Transverse colon (tissue), 4 donors: ENCODE data around the gene SYT17. TPM values are rescaled to one million over a fixed set of nuclear protein-coding genes. Genes with fewer than 3 reads are reported as not detected.

Experiments used
- DNase-seq: peaks from one replicate; pipeline ENCODE4 v3.0.0-alpha.2; 2019
- H3K27ac ChIP-seq, 4 donors: fragments of 200-600 bp; sonication (generic); 2 replicates each; pipeline ENCODE4 v1.5.1; 2016 to 2018; ENCODE audit warnings: inconsistent platforms in 4 of 4
- H3K27me3 ChIP-seq: fragments of 200-600 bp; sonication (generic); 2 replicates; pipeline ENCODE4 v1.5.1; 2017; ENCODE audit warnings: inconsistent platforms
- H3K36me3 ChIP-seq, 4 donors: fragments of 200-600 bp; sonication (generic); 2 replicates each; pipeline ENCODE4 v1.5.1; 2017 to 2019; ENCODE audit warnings: inconsistent platforms in 4 of 4
- H3K4me1 ChIP-seq, 4 donors: fragments of 200-600 bp; sonication (generic); 2 replicates each; pipeline ENCODE4 v1.5.1; 2017 to 2020; ENCODE audit warnings: inconsistent platforms in 4 of 4
- H3K4me3 ChIP-seq, 4 donors: fragments of 200-600 bp; sonication (generic); 1 replicate in 1 of 4; 2 replicates in 3 of 4; pipeline versions ENCODE4 v1.5.1 to v1.6.1; 2017 to 2019; ENCODE audit warnings: inconsistent platforms in 4 of 4
- H3K9me3 ChIP-seq, 2 donors: fragments of 200-600 bp; sonication (generic); 2 replicates each; pipeline ENCODE4 v1.5.1; 2017 to 2019; ENCODE audit warnings: inconsistent platforms in 2 of 2
- CTCF ChIP-seq, 5 experiments: fragments of 200-600 bp in 3 of 5; fragments of 450-650 bp in 2 of 5; sonication (generic) in 3 of 5; IDR thresholded peaks; 1 replicate in 2 of 5; 2 replicates in 3 of 5; pipeline ENCODE4 v1.5.1; 2016 to 2017; ENCODE audit warnings: antibody characterized with exemption in 5 of 5, inconsistent platforms in 3 of 5, mild to moderate bottlenecking in 2 of 5, moderate library complexity in 1 of 5
- EP300 ChIP-seq: sonication (generic); formaldehyde crosslinking; IDR thresholded peaks from one replicate; pipeline ENCODE4 v1.6.1; 2017; ENCODE audit warnings: antibody characterized with exemption, low read depth
- POLR2A ChIP-seq: fragments of 450-650 bp; IDR thresholded peaks from one replicate; pipeline ENCODE4 v1.6.1; 2016; ENCODE audit warnings: antibody characterized with exemption, mild to moderate bottlenecking, moderate library complexity
- POLR2AphosphoS5 ChIP-seq, 3 donors: sonication (generic); formaldehyde crosslinking; IDR thresholded peaks; one replicate each; pipeline ENCODE4 v1.6.1; 2016; ENCODE audit warnings: antibody characterized with exemption in 3 of 3
- WGBS, 2 donors: methylation state at CpG; one replicate each; pipeline ENCODE4 v1.1.5; 2018; ENCODE audit warnings: low coverage in 1 of 2; 5-methylcytosine and 5-hydroxymethylcytosine counted together
- in situ Hi-C, 4 donors: fragments of 200-750 bp; cut with MboI; loops; one replicate each; pipeline versions ENCODE4 v1.15.0 to v1.15.1; 2017; ENCODE audit warnings: low sequenced_read_pairs in 3 of 4, low pct_ligation_motif_present in 1 of 4, low pct_unique_long_range_greater_than_20kb in 1 of 4
- intact Hi-C: fragments of 100-400 bp; cut with DNase I; formaldehyde crosslinking; loops from one replicate; pipeline ENCODE4 v1.15.1; 2023; ENCODE audit warnings: low total_unique reads
- total RNA-seq, 4 donors: library from RNA; depleted of rRNA; stranded (reverse); fragments of >200 nt; gene quantifications; one replicate each; pipeline ENCODE4 v1.1.0, GENCODE V29; 2016

The SYT17 gene
- total RNA-seq, 4 donors from 2014 or later = 9.1 to 51.7 (median 19.1) TPM

GRCh38 chr16:19238406-19238805 lies 70.4 kb downstream of the SYT17 start:
- Histone ChIP-seq H3K4me1 (peaks cover 0 to 5% (median 0%) of the 10 kb centered on the region in 4 donors), H3K36me3 (no peaks in the 10 kb centered on the region), H3K9me3 (peaks cover 3 to 7% of the 10 kb centered on the region in 2 donors), H3K27ac (no peak overlapping the region), H3K27me3 (no peaks in the 10 kb centered on the region), H3K4me3 (no peak overlapping the region)
- DNase-seq = no peak
- 93% methylated on average over 4 of the region's 4 CpGs; no CpG with 5 or more reads in 1 of the 2 donors for whole genome bisulfite sequencing, 2 donors
- intact Hi-C loops = no loop called here
- in situ Hi-C loops = no loop called here
- TF ChIP-seq EP300 (no peak), POLR2A (no peak), CTCF (IDR thresholded peaks at IDR 0.05) (no peak), POLR2AphosphoS5 (IDR thresholded peaks at IDR 0.05) (no peak)

- Histone ChIP-seq H3K27ac (no peak overlapping the region), H3K4me1 (peaks cover 0 to 5% (median 0%) of the 10 kb centered on the region in 4 donors), H3K9me3 (peaks cover 3 to 7% of the 10 kb centered on the region in 2 donors), H3K4me3 (no peak overlapping the region), H3K27me3 (no peaks in the 10 kb centered on the region), H3K36me3 (no peaks in the 10 kb centered on the region)
- no peak for TF ChIP-seq POLR2A
- no peak for TF ChIP-seq EP300
- no peak for TF ChIP-seq POLR2AphosphoS5 (IDR thresholded peaks at IDR 0.05)
- TF ChIP-seq CTCF (IDR thresholded peaks at IDR 0.05) = no peak
- no peak for DNase-seq
- intact Hi-C loops (no loop called here), in situ Hi-C loops (no loop called here)
- 92% methylated on average over 4 to 13 of the region's 13 CpGs for WGBS, 2 donors
Measured at GRCh38 chr16:19239511-19240155, 71.6 kb downstream of the SYT17 start.

- in situ Hi-C loops = no loop called here
- TF ChIP-seq CTCF (IDR thresholded peaks at IDR 0.05) (no peak), POLR2A (no peak), EP300 (no peak), POLR2AphosphoS5 (IDR thresholded peaks at IDR 0.05) (no peak)
- Histone ChIP-seq H3K27ac (no peak overlapping the region), H3K9me3 (peaks cover 3% of the 10 kb centered on the region in 2 donors), H3K4me3 (no peak overlapping the region), H3K36me3 (no peaks in the 10 kb centered on the region), H3K27me3 (no peaks in the 10 kb centered on the region), H3K4me1 (peaks cover 0 to 8% (median 0%) of the 10 kb centered on the region in 4 donors)
- WGBS, 2 donors = 94% methylated on average over 7 of the region's 7 CpGs; no CpG with 5 or more reads in 1 of the 2 donors
- DNase-seq = no peak
- intact Hi-C loops = no loop called here
Measured at GRCh38 chr16:19240494-19240893, 72.5 kb downstream of the SYT17 start.

- no peaks in the 10 kb centered on the region for H3K27me3 ChIP-seq
- H3K9me3 ChIP-seq = no peaks in the 10 kb centered on the region
- no peaks in the 10 kb centered on the region for H3K36me3 ChIP-seq
- in situ Hi-C loops (no loop called here), intact Hi-C loops (no loop called here)
- no peak overlapping the region for H3K4me3 ChIP-seq
- peaks cover 0 to 12% (median 0%) of the 10 kb centered on the region in 4 donors for H3K4me1 ChIP-seq
- no peak overlapping the region for H3K27ac ChIP-seq
- TF ChIP-seq CTCF (IDR thresholded peaks at IDR 0.05) = no peak
- TF ChIP-seq POLR2A = no peak
- no peak for TF ChIP-seq POLR2AphosphoS5 (IDR thresholded peaks at IDR 0.05)
- no peak for TF ChIP-seq EP300
- WGBS, 2 donors = 93% methylated on average over 11 of the region's 11 CpGs; no CpG with 5 or more reads in 1 of the 2 donors
- DNase-seq = no peak
Measured at GRCh38 chr16:19241512-19241911, 73.5 kb downstream of the SYT17 start.
